Astrocyte (in vitro differentiated cells and primary cell): ENCODE data around the gene PLXDC2. TPM values are rescaled to one million over a fixed set of nuclear protein-coding genes. Genes with fewer than 3 reads are reported as not detected.

Experiments used
- DNase-seq: peaks from one replicate; pipeline ENCODE4 v3.0.0-alpha.2; 2010; ENCODE audit warnings: low read depth
- FAIRE-seq: peaks from 2 replicates; lab custom pipeline; 2011; peaks lifted over from hg19 to GRCh38; lab: Jason Lieb, UNC
- H2AFZ ChIP-seq: 2 replicates; pipeline ENCODE4 v1.6.0; 2012; ENCODE audit warnings: low read depth, low read length, inconsistent platforms
- H3K27ac ChIP-seq: 2 replicates; pipeline ENCODE4 v1.5.1; 2011; ENCODE audit warnings: low read depth, low read length, inconsistent platforms
- H3K27me3 ChIP-seq: 2 replicates; pipeline ENCODE4 v1.6.0; 2011; ENCODE audit warnings: low read length, inconsistent platforms; ENCODE audit not compliant: insufficient read depth
- H3K36me3 ChIP-seq: 2 replicates; pipeline ENCODE4 v1.5.1; 2011; ENCODE audit warnings: low read length, inconsistent platforms; ENCODE audit not compliant: insufficient read depth
- H3K4me1 ChIP-seq: 2 replicates; pipeline ENCODE4 v1.5.1; 2011; ENCODE audit warnings: low read length, inconsistent platforms; ENCODE audit not compliant: insufficient read depth
- H3K4me2 ChIP-seq: 2 replicates; pipeline ENCODE4 v1.6.0; 2012; ENCODE audit warnings: low read length, inconsistent platforms
- H3K4me3 ChIP-seq: 2 replicates; pipeline ENCODE4 v1.5.1; 2011; ENCODE audit warnings: low read depth, mild to moderate bottlenecking, low read length, inconsistent platforms; ENCODE audit not compliant: insufficient read depth
- H3K79me2 ChIP-seq: 2 replicates; pipeline ENCODE4 v1.6.0; 2012; ENCODE audit warnings: mild to moderate bottlenecking, low read length, inconsistent platforms; ENCODE audit not compliant: insufficient read depth
- H3K9ac ChIP-seq: 2 replicates; pipeline ENCODE4 v1.6.0; 2012; ENCODE audit warnings: mild to moderate bottlenecking, low read length, inconsistent platforms
- H3K9me3 ChIP-seq: 2 replicates; pipeline ENCODE4 v1.5.1; 2012; ENCODE audit warnings: low read depth, mild to moderate bottlenecking, low read length, inconsistent platforms; ENCODE audit not compliant: insufficient read depth
- H4K20me1 ChIP-seq: 2 replicates; pipeline ENCODE4 v1.6.0; 2012; ENCODE audit warnings: low read length, inconsistent platforms; ENCODE audit not compliant: insufficient read depth
- H3K27ac Mint-ChIP-seq: one replicate; pipeline ENCODE4 v1.8.0; 2021; ENCODE audit warnings: mild to moderate bottlenecking, mixed read lengths; ENCODE audit not compliant: unreplicated experiment
- H3K27me3 Mint-ChIP-seq: one replicate; pipeline ENCODE4 v1.8.0; 2021; ENCODE audit warnings: low read depth, mixed read lengths; ENCODE audit not compliant: unreplicated experiment
- H3K36me3 Mint-ChIP-seq: one replicate; pipeline ENCODE4 v1.8.0; 2021; ENCODE audit warnings: low read depth, mixed read lengths; ENCODE audit not compliant: unreplicated experiment
- H3K4me1 Mint-ChIP-seq: one replicate; pipeline ENCODE4 v1.8.0; 2021; ENCODE audit warnings: low read depth, mixed read lengths; ENCODE audit not compliant: unreplicated experiment
- H3K4me3 Mint-ChIP-seq: one replicate; pipeline ENCODE4 v1.8.0; 2021; ENCODE audit warnings: mild to moderate bottlenecking, moderate library complexity, mixed read lengths; ENCODE audit not compliant: unreplicated experiment
- H3K9me3 Mint-ChIP-seq: one replicate; pipeline ENCODE4 v1.8.0; 2021; ENCODE audit warnings: mild to moderate bottlenecking, mixed read lengths; ENCODE audit not compliant: unreplicated experiment
- EZH2 ChIP-seq: IDR thresholded peaks from 2 replicates; pipeline ENCODE4 v1.6.1; 2012; ENCODE audit warnings: mild to moderate bottlenecking, low read length, inconsistent platforms; ENCODE audit not compliant: insufficient read depth
- total RNA-seq: library from RNA; stranded (reverse); gene quantifications from 2 replicates; pipeline ENCODE4 v1.2.1, GENCODE V29; 2021
- TF ChIP-seq, protein P1 (sequence below): IDR thresholded peaks from 2 replicates; pipeline ENCODE4 v1.5.1; 2011; ENCODE audit warnings: low read depth, mild to moderate bottlenecking, inconsistent platforms, low read length, moderate library complexity; ENCODE audit not compliant: insufficient read depth

Gene PLXDC2
- total RNA-seq, 1 donor from 2014 or later: 36.1 TPM

DNA sequence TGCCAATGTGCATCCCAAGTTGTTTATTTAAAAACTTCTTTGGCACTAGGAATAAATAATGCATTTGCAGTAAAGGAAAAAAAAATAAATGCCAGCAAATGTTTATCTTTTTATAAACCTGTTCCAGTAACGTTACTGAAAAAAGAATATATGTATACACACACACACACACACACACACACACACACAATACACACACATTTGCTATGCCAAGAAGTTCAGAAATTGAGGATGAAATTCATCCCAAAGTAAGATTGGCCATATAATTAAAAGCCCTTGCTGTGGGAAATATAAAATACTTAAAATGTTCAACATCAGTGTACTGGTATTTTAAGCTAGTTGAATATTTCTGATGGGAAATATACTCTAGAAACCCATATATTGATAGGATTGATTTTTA lies 2.6 kb downstream of the PLXDC2 start:
- no peak for DNase-seq
- Histone ChIP-seq H3K27ac (no peak overlapping the region), H3K4me2 (peak overlapping the region; percentile 100), H3K9ac (peak overlapping the region; percentile 30), H4K20me1 (peaks cover 15% of the 10 kb centered on the region), H3K36me3 (no peaks in the 10 kb centered on the region), H3K9me3 (no peaks in the 10 kb centered on the region), H3K4me1 (peaks cover 19% of the 10 kb centered on the region), H3K79me2 (peaks cover 21% of the 10 kb centered on the region), H2AFZ (no peak overlapping the region), H3K4me3 (no peak overlapping the region), H3K27me3 (peaks cover 6% of the 10 kb centered on the region)
- FAIRE-seq: no peak
- H3K4me1 Mint-ChIP-seq: peaks cover 15% of the 10 kb centered on the region
- H3K4me3 Mint-ChIP-seq: peak overlapping the region; percentile 94
- no peaks in the 10 kb centered on the region for H3K36me3 Mint-ChIP-seq
- no peak overlapping the region for H3K27ac Mint-ChIP-seq
- TF ChIP-seq, protein P1, sequence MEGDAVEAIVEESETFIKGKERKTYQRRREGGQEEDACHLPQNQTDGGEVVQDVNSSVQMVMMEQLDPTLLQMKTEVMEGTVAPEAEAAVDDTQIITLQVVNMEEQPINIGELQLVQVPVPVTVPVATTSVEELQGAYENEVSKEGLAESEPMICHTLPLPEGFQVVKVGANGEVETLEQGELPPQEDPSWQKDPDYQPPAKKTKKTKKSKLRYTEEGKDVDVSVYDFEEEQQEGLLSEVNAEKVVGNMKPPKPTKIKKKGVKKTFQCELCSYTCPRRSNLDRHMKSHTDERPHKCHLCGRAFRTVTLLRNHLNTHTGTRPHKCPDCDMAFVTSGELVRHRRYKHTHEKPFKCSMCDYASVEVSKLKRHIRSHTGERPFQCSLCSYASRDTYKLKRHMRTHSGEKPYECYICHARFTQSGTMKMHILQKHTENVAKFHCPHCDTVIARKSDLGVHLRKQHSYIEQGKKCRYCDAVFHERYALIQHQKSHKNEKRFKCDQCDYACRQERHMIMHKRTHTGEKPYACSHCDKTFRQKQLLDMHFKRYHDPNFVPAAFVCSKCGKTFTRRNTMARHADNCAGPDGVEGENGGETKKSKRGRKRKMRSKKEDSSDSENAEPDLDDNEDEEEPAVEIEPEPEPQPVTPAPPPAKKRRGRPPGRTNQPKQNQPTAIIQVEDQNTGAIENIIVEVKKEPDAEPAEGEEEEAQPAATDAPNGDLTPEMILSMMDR: no peak
- no peak for TF ChIP-seq EZH2
- no peaks in the 10 kb centered on the region for H3K27me3 Mint-ChIP-seq
- peaks cover 2% of the 10 kb centered on the region for H3K9me3 Mint-ChIP-seq

DNA sequence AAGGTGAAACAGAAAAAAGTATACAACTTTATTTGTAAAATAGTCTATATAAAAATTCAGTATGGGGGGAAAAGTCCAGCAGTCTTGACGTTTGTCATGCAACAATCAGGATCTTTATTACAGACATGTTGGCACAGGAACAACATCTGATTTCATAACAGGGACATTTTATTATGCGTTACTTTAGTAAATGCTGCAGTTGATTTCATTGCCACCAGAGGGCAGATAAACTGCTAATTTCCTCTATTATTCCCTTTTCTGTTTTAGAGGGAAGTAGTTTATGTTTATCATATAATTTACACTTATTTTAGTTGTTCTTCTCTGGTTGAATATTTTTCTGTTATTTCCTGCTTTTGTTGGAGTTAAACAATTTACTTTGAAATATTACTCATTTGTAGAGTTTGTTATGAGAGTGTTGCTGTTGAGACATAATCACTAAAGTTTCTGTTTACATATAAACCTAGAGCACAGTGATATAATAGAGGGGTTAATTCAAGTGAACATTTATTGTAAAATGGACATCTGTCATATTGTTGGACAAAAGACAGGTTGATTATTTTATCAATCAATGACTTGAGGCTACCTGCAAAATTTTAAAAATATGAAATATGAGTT lies 3.3 kb downstream of the PLXDC2 start:
- Histone ChIP-seq H3K4me2 (peak overlapping the region; percentile 100), H3K4me1 (peaks cover 19% of the 10 kb centered on the region), H3K4me3 (no peak overlapping the region), H3K79me2 (peaks cover 21% of the 10 kb centered on the region), H3K27ac (no peak overlapping the region), H3K27me3 (peaks cover 6% of the 10 kb centered on the region), H2AFZ (no peak overlapping the region), H3K9me3 (no peaks in the 10 kb centered on the region), H4K20me1 (peaks cover 15% of the 10 kb centered on the region), H3K36me3 (no peaks in the 10 kb centered on the region), H3K9ac (no peak overlapping the region)
- Mint-ChIP-seq H3K27me3 (no peaks in the 10 kb centered on the region), H3K9me3 (peaks cover 2% of the 10 kb centered on the region), H3K4me3 (peak overlapping the region; percentile 94), H3K27ac (peak overlapping the region; percentile 43), H3K4me1 (peaks cover 20% of the 10 kb centered on the region), H3K36me3 (no peaks in the 10 kb centered on the region)
- DNase-seq: peak; percentile 35
- TF ChIP-seq EZH2: no peak
- TF ChIP-seq, protein P1: peak; percentile 73
- FAIRE-seq: peak; percentile 63
